K562 (cell line): Measurements from ENCODE around the gene SECISBP2. TPM values are rescaled to one million over a fixed set of nuclear protein-coding genes. Genes with fewer than 3 reads are reported as not detected.
A peak's percentile ranks its signal among the peaks of the same experiment; 100 is the strongest.

Source experiments
- BACH1 ChIP-seq: fragments of 200-800 bp; sonication (Bioruptor generic); IDR thresholded peaks from 2 replicates; pipeline ENCODE4 v1.6.1; 2016; ENCODE audit warnings: missing genetic modification characterization, missing compliant biosample characterization
- FOXJ3 ChIP-seq: sonication (generic); formaldehyde crosslinking; IDR thresholded peaks from 2 replicates; pipeline ENCODE4 v1.4.0; 2020; ENCODE audit warnings: mild to moderate bottlenecking, missing genetic modification reagents
- HMG20A ChIP-seq: fragments of 450-650 bp; formaldehyde crosslinking; conservative IDR thresholded peaks from 2 replicates; pipeline ENCODE4 v1.4.0; 2020; ENCODE audit warnings: mild to moderate bottlenecking, mixed read lengths
- HOXB6 ChIP-seq: fragments of 250-450 bp; sonication (Bioruptor Pico); IDR thresholded peaks from 2 replicates; pipeline ENCODE4 v1.5.1; 2022; ENCODE audit warnings: mild to moderate bottlenecking, borderline replicate concordance
- NR4A1 ChIP-seq, 2 experiments: fragments of 250-450 bp in 1 of 2; fragments of 450-650 bp in 1 of 2; sonication (Bioruptor Pico) in 1 of 2; IDR thresholded peaks; 2 replicates each; pipeline versions ENCODE4 v1.4.0 to v1.6.1; 2016 to 2020; ENCODE audit warnings: mild to moderate bottlenecking in 2 of 2, missing compliant biosample characterization in 1 of 2, missing genetic modification characterization in 1 of 2, moderate library complexity in 1 of 2
- POLR2H ChIP-seq: IDR thresholded peaks from 2 replicates; pipeline ENCODE4 v1.6.1; 2016; ENCODE audit warnings: missing genetic modification characterization, low read depth, mild to moderate bottlenecking, control low read depth, missing compliant biosample characterization, moderate library complexity
- RFX5 ChIP-seq: IDR thresholded peaks from 2 replicates; pipeline ENCODE4 v1.6.1; 2011; ENCODE audit warnings: low read depth, mild to moderate bottlenecking, improper control_type of control experiment, low read length
- ZNF263 ChIP-seq: sonication (generic); formaldehyde crosslinking; IDR thresholded peaks from 2 replicates; pipeline ENCODE4 v1.8.0; 2022; ENCODE audit warnings: mild to moderate bottlenecking, missing genetic modification reagents, borderline replicate concordance
- ZNF778 ChIP-seq: fragments of 450-650 bp; formaldehyde crosslinking; IDR thresholded peaks from 2 replicates; pipeline ENCODE4 v1.4.0; 2020; ENCODE audit warnings: mild to moderate bottlenecking, moderate library complexity
- polyA plus RNA-seq, 8 experiments: library from polyadenylated mRNA; depleted of rRNA in 4 of 8; stranded (reverse) in 5 of 8; unstranded in 3 of 8; fragments of >200 nt; fragmentation: Nextera tagmentation in 2 of 8; fragmentation: Illumina TruSeq in 1 of 8; extraction: Ambion mirVana in 2 of 8; extraction: Trizol in 1 of 8; gene quantifications; 2 replicates each; pipeline versions ENCODE4 v1.2.1 to v1.2.3, GENCODE V29; 2011 to 2014; ENCODE audit warnings: inconsistent platforms in 1 of 8, missing spikeins in 1 of 8
- total RNA-seq, 7 experiments: library from RNA; depleted of rRNA in 6 of 7; stranded (reverse); fragments of >200 nt in 6 of 7; fragmentation: Illumina TruSeq in 2 of 7; extraction: Trizol in 2 of 7; gene quantifications; 2 replicates each; pipeline versions ENCODE4 v1.2.1 to v1.2.3, GENCODE V29; 2011 to 2021; ENCODE audit warnings: low replicate concordance in 1 of 7
- TF ChIP-seq, protein P1 (sequence below), 2 experiments: fragments of 450-650 bp in 1 of 2; sonication (generic) in 1 of 2; formaldehyde crosslinking in 1 of 2; IDR thresholded peaks; 2 replicates each; pipeline versions ENCODE4 v1.7.1 to v1.9.0; 2016 to 2022; ENCODE audit warnings: inconsistent platforms in 1 of 2, mild to moderate bottlenecking in 1 of 2, missing genetic modification reagents in 1 of 2
- TF ChIP-seq, protein P2 (sequence below): sonication (generic); formaldehyde crosslinking; IDR thresholded peaks from 2 replicates; pipeline ENCODE4 v1.8.0; 2022; ENCODE audit warnings: missing genetic modification reagents, mild to moderate bottlenecking, borderline replicate concordance

The SECISBP2 gene
- total and polyA plus RNA-seq, 9 of the 15 experiments (the other 6 are each of a cell fraction or from before 2014, with no cell fraction given) = 3.2 to 41.6 (median 26.1) TPM

DNA sequence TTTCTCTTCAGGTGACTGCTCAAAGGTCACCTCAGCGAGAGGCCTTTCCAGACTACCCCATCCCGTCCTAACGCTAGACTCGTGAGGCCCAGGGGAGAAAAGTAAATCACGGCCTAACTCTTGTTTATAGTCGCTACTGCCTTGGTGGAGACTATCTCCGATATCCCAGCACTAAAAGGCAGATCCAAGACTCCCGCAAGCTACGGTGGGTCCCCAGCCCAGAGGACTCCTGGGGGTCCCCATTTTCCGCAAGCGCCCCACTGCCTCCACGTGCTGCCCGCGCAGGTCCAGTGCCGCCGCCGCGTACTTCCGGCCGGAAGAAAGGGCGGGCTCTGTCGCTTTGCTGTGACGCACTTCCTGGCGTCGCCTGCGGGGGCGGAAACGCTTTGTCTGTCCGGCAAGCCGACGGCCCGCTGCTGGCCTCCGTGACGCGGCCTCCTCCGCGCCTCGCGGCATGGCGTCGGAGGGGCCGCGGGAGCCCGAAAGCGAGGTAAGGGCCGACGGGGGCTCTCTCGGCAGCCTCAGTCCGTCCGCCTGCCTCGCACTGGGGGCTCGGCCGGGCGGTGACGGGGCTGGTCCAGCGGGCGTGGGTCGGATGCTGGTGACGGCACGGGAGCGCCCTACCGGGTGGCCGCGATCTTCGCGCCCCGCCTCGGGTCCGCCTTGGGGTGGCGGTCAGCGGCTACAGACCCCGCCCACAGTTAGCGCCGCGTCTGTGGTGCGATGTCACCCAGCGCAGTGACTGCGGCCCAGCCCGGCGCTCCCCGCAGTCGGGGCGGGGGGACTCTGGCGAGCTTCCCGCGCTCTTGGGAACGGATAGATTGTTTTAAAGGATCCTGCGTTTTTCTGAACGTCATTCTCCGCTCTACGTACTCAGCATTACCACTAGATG is at the start of gene SECISBP2 (continued):
- TF ChIP-seq, protein P1, sequence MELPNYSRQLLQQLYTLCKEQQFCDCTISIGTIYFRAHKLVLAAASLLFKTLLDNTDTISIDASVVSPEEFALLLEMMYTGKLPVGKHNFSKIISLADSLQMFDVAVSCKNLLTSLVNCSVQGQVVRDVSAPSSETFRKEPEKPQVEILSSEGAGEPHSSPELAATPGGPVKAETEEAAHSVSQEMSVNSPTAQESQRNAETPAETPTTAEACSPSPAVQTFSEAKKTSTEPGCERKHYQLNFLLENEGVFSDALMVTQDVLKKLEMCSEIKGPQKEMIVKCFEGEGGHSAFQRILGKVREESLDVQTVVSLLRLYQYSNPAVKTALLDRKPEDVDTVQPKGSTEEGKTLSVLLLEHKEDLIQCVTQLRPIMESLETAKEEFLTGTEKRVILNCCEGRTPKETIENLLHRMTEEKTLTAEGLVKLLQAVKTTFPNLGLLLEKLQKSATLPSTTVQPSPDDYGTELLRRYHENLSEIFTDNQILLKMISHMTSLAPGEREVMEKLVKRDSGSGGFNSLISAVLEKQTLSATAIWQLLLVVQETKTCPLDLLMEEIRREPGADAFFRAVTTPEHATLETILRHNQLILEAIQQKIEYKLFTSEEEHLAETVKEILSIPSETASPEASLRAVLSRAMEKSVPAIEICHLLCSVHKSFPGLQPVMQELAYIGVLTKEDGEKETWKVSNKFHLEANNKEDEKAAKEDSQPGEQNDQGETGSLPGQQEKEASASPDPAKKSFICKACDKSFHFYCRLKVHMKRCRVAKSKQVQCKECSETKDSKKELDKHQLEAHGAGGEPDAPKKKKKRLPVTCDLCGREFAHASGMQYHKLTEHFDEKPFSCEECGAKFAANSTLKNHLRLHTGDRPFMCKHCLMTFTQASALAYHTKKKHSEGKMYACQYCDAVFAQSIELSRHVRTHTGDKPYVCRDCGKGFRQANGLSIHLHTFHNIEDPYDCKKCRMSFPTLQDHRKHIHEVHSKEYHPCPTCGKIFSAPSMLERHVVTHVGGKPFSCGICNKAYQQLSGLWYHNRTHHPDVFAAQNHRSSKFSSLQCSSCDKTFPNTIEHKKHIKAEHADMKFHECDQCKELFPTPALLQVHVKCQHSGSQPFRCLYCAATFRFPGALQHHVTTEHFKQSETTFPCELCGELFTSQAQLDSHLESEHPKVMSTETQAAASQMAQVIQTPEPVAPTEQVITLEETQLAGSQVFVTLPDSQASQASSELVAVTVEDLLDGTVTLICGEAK (IDR thresholded peaks at IDR 0.05) = peak; percentile 97
- TF ChIP-seq, protein P1 (CRISPR knock-in tag; IDR thresholded peaks at IDR 0.05) = no peak
- TF ChIP-seq ZNF778 (no peak), BACH1 (tag) (no peak), RFX5 (no peak), HOXB6 (CRISPR knock-in tag) (no peak), ZNF263 (CRISPR knock-in tag) (no peak), POLR2H (tag) (peak; percentile 80), FOXJ3 (CRISPR knock-in tag) (no peak), NR4A1 (CRISPR knock-in tag; IDR thresholded peaks at IDR 0.05) (no peak), NR4A1 (tag; IDR thresholded peaks at IDR 0.05) (no peak), HMG20A (no peak)
- TF ChIP-seq, protein P2, sequence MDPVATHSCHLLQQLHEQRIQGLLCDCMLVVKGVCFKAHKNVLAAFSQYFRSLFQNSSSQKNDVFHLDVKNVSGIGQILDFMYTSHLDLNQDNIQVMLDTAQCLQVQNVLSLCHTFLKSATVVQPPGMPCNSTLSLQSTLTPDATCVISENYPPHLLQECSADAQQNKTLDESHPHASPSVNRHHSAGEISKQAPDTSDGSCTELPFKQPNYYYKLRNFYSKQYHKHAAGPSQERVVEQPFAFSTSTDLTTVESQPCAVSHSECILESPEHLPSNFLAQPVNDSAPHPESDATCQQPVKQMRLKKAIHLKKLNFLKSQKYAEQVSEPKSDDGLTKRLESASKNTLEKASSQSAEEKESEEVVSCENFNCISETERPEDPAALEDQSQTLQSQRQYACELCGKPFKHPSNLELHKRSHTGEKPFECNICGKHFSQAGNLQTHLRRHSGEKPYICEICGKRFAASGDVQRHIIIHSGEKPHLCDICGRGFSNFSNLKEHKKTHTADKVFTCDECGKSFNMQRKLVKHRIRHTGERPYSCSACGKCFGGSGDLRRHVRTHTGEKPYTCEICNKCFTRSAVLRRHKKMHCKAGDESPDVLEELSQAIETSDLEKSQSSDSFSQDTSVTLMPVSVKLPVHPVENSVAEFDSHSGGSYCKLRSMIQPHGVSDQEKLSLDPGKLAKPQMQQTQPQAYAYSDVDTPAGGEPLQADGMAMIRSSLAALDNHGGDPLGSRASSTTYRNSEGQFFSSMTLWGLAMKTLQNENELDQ (CRISPR knock-in tag) = no peak
